Esophagus squamous epithelium (tissue), 5 donors: Measurements from ENCODE around the gene PMS2. TPM values are rescaled to one million over a fixed set of nuclear protein-coding genes. Genes with fewer than 3 reads are reported as not detected.
A peak's percentile ranks its signal among the peaks of the same experiment; 100 is the strongest.
"Not testable (repeated sequence)": the region's sequence is repeated elsewhere in the genome, so short reads cannot be mapped to it uniquely, and the experiment has no call there.

Experiments
- DNase-seq: peaks from one replicate; lab custom pipeline; 2025; lab: John Stamatoyannopoulos, UW
- H3K27ac ChIP-seq, 4 donors: fragments of 200-600 bp; sonication (generic); one replicate each; pipeline ENCODE4 v1.5.1; 2016 to 2019; ENCODE audit warnings: mild to moderate bottlenecking in 1 of 4
- H3K27me3 ChIP-seq, 4 donors: fragments of 200-600 bp; sonication (generic); 1 replicate in 3 of 4; 2 replicates in 1 of 4; pipeline versions ENCODE4 v1.5.1 to v1.6.0; 2017 to 2021; ENCODE audit warnings: antibody characterized with exemption in 1 of 4
- H3K36me3 ChIP-seq, 3 donors: fragments of 200-600 bp; sonication (generic); one replicate each; pipeline ENCODE4 v1.5.1; 2016 to 2019
- H3K4me1 ChIP-seq, 3 donors: fragments of 200-600 bp; sonication (generic); one replicate each; pipeline ENCODE4 v1.5.1; 2017 to 2019
- H3K4me3 ChIP-seq, 4 donors: fragments of 200-600 bp; sonication (generic); 1 replicate in 3 of 4; 2 replicates in 1 of 4; pipeline ENCODE4 v1.5.1; 2016 to 2019; ENCODE audit warnings: mild to moderate bottlenecking in 2 of 4, moderate library complexity in 1 of 4
- H3K9me3 ChIP-seq, 3 donors: fragments of 200-600 bp; sonication (generic); one replicate each; pipeline ENCODE4 v1.5.1; 2016 to 2019
- CTCF ChIP-seq, 6 experiments: fragments of 450-650 bp in 4 of 6; fragments of 200-600 bp in 2 of 6; sonication (generic) in 2 of 6; IDR thresholded peaks; one replicate each; pipeline ENCODE4 v1.5.1; 2016 to 2019; ENCODE audit warnings: antibody characterized with exemption in 6 of 6, mild to moderate bottlenecking in 4 of 6, moderate library complexity in 4 of 6
- POLR2A ChIP-seq, 4 donors: fragments of 450-650 bp; IDR thresholded peaks; one replicate each; pipeline ENCODE4 v1.6.1; 2017; ENCODE audit warnings: antibody characterized with exemption in 4 of 4, mild to moderate bottlenecking in 4 of 4, moderate library complexity in 3 of 4
- WGBS, 2 donors: methylation state at CpG; one replicate each; pipeline ENCODE4 v1.1.5; 2018; 5-methylcytosine and 5-hydroxymethylcytosine counted together
- intact Hi-C: fragments of 100-400 bp; cut with DNase I; formaldehyde crosslinking; loops from one replicate; pipeline ENCODE4 v1.15.0; 2022
- total RNA-seq, 4 donors: library from RNA; depleted of rRNA; stranded (reverse); fragments of >200 nt; gene quantifications; one replicate each; pipeline ENCODE4 v1.1.0, GENCODE V29; 2016
- donor health status: DM: yes; HTN: yes; CAD: no.

The PMS2 gene
- 10 to 100 TPM in 2 of 4 donors, 1 to 10 TPM in 2; 7.0 to 13.9 (median 10.0) TPM for total RNA-seq

GRCh38 chr7:6008668-6009611 is at the start of gene PMS2, which contains the start of gene AIMP2:
Gene PMS2 (minus strand): TSS chr7:6009049. CDS start chr7:6009019, 30 bp downstream.
Gene AIMP2 (plus strand): TSS chr7:6009272. CDS start chr7:6009364, 92 bp downstream.
- no peaks in the 10 kb centered on the region for H3K9me3 ChIP-seq
- DNase-seq = peak; percentile 92
- 0 to 1% methylated on average over 27 to 42 of the region's 84 CpGs for WGBS, 2 donors
- H3K4me1 ChIP-seq = peaks cover 6 to 70% (median 13%) of the 10 kb centered on the region in 3 donors
- peaks cover 0 to 23% (median 0%) of the 10 kb centered on the region in 3 donors for H3K36me3 ChIP-seq
- peak in 2 of 6 experiments; percentile 5 to 7 for TF ChIP-seq CTCF (IDR thresholded peaks at IDR 0.05)
- TF ChIP-seq POLR2A (IDR thresholded peaks at IDR 0.05) = peak in 3 of 4 donors; percentile 25 to 71 (median 62)
- peak within 1 kb of the TSS; percentile 57 to 92 (median 82) for H3K4me3 ChIP-seq
- intact Hi-C loops = no loop called here
- H3K27ac ChIP-seq = peak within 1 kb of the TSS; percentile 89 to 96 (median 93)
- H3K27me3 ChIP-seq = no peaks in the 10 kb centered on the region

- Histone ChIP-seq H3K27ac (peak overlapping the region in 2 of 4 donors; percentile 91 to 93), H3K27me3 (no peaks in the 10 kb centered on the region), H3K9me3 (no peaks in the 10 kb centered on the region), H3K4me3 (peak overlapping the region in 3 of 4 donors; percentile 70 to 86 (median 75)), H3K36me3 (peaks cover 0 to 25% (median 1%) of the 10 kb centered on the region in 3 donors), H3K4me1 (peaks cover 7 to 38% (median 11%) of the 10 kb centered on the region in 3 donors)
- intact Hi-C loops = no loop called here
- TF ChIP-seq POLR2A (IDR thresholded peaks at IDR 0.05) = no peak
- no peak for TF ChIP-seq CTCF (IDR thresholded peaks at IDR 0.05)
- WGBS, 2 donors = 35 to 40% methylated on average over 14 of the region's 14 CpGs
- no peak for DNase-seq
Observed at GRCh38 chr7:6057316-6058129, 48.7 kb upstream of the PMS2 start.

- peaks cover 0 to 34% (median 6%) of the 10 kb centered on the region in 3 donors for H3K36me3 ChIP-seq
- no peak for TF ChIP-seq POLR2A (IDR thresholded peaks at IDR 0.05)
- TF ChIP-seq CTCF (IDR thresholded peaks at IDR 0.05) = no peak
- intact Hi-C loops = no loop called here
- WGBS, 2 donors = 64 to 71% methylated on average over 1 of the region's 1 CpG
- no peak for DNase-seq
- no peaks in the 10 kb centered on the region for H3K9me3 ChIP-seq
- H3K27me3 ChIP-seq = no peaks in the 10 kb centered on the region
- H3K4me1 ChIP-seq = peaks cover 7 to 38% (median 11%) of the 10 kb centered on the region in 3 donors
- no peak overlapping the region for H3K27ac ChIP-seq
- no peak overlapping the region for H3K4me3 ChIP-seq
Observed at GRCh38 chr7:6056616-6057015, 47.8 kb upstream of the PMS2 start.

GRCh38 chr7:6051185-6051584 is 42.3 kb upstream of the PMS2 start:
- H3K27me3 ChIP-seq, DNase-seq, H3K4me3 ChIP-seq, H3K4me1 ChIP-seq, H3K9me3 ChIP-seq, intact Hi-C loops, H3K27ac ChIP-seq: not testable (repeated sequence)
- peaks cover 0 to 89% (median 20%) of the 10 kb centered on the region in 3 donors for H3K36me3 ChIP-seq
- 95 to 99% methylated on average over 9 of the region's 9 CpGs for WGBS, 2 donors

GRCh38 chr7:6049780-6050179 is 40.9 kb upstream of the PMS2 start:
- intact Hi-C loops = no loop called here
- Histone ChIP-seq H3K4me3 (no peak overlapping the region), H3K36me3 (peaks cover 0 to 100% (median 27%) of the 10 kb centered on the region in 3 donors), H3K27ac (no peak overlapping the region), H3K4me1 (no peaks in the 10 kb centered on the region), H3K27me3 (no peaks in the 10 kb centered on the region), H3K9me3 (no peaks in the 10 kb centered on the region)
- TF ChIP-seq POLR2A (IDR thresholded peaks at IDR 0.05) = no peak
- TF ChIP-seq CTCF (IDR thresholded peaks at IDR 0.05) = no peak
- WGBS, 2 donors = 67 to 69% methylated on average over 4 of the region's 4 CpGs
- no peak for DNase-seq
